GM18873 (cell line): ENCODE data around the gene CDC40.

Experiments
- ATAC-seq: cut with Tn5 transposase; IDR thresholded peaks from one replicate; pipeline ENCODE4 v1.9.1; 2021; ENCODE audit warnings: mild to moderate bottlenecking, moderate library complexity, moderate number of reproducible peaks; ENCODE audit not compliant: unreplicated experiment, low FRiP score

CDC40 gene

GRCh38 chr6:110180228-110181008 is at the start of gene CDC40:
TSS of gene CDC40 (plus strand) at chr6:110180427. CDS start at chr6:110180445, 18 bp downstream.
- peak; percentile 50 for ATAC-seq

DNA sequence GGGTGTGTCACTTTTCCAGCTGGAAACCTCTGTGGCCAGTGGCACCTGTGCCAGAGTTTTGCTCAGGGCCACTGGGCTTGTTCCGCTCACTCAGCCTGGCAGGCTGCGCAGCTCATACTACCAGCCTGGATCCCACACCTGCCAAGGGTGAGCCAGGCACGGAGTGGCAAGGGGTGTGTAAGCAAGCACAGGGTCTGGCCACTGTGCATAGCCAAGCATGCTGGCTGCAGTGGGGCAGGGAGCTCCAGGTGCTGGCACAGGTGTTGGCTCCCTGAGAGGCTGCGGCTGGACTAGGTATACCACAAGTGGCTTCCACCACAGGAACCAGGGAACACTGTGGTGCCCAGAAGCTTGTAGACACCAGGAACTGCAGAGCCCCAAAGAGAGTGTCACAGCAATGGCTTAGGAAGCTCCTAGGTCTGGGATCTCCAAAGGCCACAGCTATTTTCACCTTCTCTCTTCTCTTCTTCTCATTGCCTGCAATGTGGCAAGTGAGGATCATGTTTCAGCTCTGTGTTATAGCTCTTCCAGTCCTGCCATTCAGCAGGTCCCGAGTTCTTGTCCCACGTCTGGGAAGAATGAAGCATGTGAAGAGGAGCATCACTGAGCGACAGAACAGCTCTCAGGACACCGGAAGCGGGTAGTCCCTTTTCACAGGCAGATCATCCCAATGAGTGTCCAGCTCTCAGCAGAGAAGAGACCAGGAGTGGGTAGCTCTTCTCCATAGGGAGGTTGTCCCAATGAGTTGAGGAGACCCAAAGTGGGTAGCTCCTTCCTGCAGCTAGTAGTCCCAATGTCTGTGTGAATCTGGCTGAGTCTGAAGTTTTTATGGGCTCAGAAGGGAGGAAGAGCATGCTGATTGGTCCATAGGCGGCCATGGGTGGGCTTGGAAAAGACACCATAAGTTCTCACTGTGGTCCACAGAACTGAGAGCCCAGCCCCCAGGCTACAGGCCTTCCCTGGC is 42.0 kb upstream of the CDC40 start:
- ATAC-seq, result no peak

- no peak for ATAC-seq
These were observed 41.2 kb upstream of the CDC40 start for GRCh38 chr6:110139052-110139451.

DNA sequence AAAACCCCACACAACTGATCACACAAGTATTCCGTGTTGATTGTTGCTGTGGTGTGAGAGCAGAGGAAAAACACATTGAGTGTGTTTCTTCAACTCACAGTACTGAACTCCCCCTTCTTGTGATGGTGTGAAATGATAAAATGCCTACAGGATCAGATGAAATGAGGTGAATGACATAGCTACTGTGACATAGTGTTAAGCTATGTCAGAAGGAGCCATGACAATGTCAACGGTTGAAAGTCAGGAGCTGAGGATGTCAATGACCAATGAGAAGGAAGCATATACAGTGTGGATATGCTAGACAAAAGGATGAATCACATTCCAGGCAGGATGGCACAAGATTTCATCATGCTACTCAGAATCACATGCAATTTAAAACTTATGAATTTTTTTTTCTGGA is 39.6 kb upstream of the CDC40 start:
- ATAC-seq, result no peak

GRCh38 chr6:110147870-110148269 is 32.4 kb upstream of the CDC40 start:
- no peak for ATAC-seq

DNA sequence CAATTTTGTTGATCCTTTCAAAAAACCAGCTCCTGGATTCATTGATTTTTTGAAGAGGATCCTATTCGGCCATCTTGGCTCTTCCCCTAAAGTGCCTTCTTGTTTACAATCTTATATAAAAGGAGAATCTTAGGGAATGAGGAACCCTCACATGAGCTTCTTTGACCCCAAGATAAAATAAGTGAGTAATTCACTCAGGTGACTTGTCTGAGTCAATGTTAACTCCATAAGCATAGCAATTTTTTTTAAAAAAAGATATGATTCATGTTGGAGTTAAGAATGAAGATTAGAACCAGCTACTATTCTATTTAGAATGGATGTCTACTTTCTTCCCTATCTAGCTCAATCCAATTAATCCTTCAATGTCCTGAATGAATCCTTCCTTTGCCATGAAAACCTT is 21.7 kb upstream of the CDC40 start:
- no peak for ATAC-seq

GRCh38 chr6:110170081-110170480 is 10.1 kb upstream of the CDC40 start:
- no peak for ATAC-seq

GRCh38 chr6:110173506-110174132 is 6.6 kb upstream of the CDC40 start:
- no peak for ATAC-seq

DNA sequence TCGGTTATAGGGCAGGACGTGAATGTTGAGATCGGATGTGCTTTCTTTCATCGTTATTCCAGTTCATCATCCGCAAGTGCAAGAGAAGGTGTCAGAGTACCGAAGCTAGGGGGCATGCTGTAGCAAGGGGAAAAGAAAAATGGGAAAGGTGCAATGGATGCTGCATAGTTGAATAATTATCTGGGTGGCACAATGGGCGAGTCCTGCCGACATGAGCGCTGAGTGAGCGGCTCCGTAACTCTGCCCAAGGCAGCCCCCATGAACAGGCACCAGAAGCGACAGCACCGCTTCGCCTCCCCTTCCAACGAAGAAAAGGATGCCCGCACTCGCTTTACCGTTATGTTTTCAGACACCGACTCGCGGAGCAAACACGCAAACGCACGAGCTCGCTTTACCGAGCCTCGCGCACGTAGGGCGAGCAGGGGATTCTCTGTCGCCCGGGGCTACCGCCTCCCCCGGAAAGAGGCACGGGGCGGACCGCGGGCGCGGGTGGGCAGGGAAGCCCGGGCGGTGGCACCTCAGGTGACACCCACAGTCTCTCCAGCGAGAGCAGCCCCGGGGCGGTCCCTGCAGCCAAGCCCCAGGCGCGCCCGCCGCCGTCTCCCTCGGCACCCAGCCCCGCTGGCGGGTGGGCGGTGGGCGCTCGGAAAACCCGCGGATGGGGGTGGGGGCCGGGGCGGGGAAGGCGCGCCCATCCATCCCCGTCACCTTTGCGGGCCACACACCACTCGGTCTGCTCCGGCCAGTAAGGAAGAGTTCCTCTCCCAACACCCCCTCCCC is 1.4 kb upstream of the CDC40 start:
- no peak for ATAC-seq

DNA sequence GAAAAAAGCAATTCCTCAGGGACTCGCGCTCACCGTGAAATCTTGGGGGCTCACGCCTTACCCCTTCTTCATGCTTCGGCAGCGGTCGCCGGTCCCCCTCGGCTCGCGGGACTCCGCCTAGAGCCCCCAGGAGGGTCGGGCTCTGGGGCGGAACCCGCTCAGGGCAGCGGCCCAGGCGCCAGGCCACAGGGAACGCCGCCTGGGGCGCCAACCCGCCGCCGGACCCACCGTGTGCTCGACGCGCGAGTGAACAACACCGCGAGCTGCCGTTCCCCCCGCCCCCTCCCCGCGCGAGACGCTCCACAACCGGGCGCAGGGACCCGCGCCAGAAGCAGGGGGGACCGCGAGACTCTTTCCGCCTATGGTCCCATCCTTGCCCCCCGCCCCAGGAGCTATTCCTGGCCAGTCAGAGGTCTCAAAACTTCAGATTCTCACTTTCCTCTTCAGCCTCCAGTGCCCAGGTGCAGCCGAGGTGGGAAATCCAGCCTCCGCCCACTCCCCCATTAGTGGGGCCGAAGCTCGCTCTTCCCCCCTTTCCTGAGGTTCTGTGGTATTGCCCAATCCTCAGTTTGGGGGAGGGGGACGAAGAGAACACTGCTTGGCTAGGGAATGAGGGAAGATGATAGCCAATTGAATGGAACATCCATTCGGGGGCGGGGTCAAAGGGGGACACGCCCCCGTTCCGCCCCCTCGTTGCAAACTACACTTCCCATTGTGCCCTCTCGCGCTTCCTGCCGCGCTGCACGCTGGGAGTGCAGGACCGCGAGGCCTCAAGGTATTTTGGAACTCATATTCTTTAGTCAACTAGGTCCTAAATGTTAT is 610 bp upstream of the CDC40 start, which contains the start of gene WASF1:
TSS of gene WASF1 (minus strand) at position 265 of the 822 bp plus-strand sequence. CDS start 52,069 bp downstream, outside the sequence.
- ATAC-seq, result peak; percentile 90

- ATAC-seq, result no peak
These were observed 1.2 kb downstream of the CDC40 start for GRCh38 chr6:110181131-110182030.

DNA sequence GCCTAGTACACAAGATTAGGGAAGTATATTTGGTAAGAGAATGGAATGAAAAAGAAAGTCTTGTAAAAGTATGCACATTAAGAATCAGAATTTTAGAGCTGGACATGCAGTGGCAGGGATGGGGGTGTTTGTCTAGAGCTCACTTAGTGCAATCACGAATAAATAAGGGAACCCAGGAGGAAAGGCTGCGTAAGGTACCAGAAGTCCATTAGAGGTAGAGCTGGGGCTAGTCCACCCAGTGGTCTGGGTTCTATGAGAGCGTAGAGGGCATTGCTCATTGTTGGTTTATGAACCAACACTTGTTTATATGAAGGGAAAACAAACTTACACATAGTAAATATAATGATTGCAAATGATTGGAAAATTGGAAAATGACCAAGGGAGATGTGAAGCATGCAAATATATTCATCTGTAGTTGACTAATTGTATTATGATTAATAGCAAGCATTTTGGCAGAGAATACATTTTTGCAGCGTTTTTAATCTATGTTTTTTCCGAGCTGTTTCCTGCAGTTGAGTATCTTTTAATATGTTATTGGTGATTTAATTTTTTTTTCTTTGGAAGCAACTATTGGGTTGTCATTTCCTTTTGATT is 3.2 kb downstream of the CDC40 start:
- ATAC-seq, result no peak

DNA sequence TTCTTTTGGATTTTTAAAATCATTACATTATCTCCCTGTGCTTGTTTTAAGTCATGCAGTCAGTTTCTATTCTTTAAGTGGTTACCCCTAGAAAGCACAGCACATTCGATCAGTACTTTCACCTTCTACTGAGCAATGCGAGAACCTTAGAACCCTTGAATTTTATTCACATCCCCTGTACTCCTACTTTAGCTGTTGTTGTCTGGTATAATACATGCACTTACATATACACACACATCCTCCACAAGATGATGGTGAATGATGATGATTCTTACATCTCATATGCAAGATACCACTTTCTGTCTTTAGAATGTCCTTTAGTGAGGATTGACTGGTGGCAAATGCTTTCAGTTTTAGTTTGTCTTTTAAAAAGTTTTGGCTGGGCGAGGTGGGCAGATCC is 5.7 kb downstream of the CDC40 start:
- peak; percentile 46 for ATAC-seq

DNA sequence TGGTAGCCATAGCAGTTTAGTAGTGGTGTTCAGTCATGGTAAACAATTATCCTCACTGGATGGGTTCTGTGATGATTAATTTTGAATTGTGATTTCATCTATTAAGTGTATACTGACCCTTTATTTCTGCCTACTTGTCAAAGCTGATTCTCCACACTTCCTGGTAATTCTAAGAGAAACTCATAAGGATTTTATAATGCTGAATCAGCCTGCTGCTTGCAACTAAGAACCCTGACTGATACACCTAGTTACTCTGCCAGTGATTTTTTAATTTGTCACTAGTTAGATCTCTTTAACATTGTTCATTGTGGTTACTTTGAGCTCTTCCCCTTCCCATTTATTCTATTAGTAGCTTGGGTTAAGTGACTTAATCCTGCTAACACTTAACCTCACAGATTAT is 8.6 kb downstream of the CDC40 start:
- ATAC-seq, result no peak

DNA sequence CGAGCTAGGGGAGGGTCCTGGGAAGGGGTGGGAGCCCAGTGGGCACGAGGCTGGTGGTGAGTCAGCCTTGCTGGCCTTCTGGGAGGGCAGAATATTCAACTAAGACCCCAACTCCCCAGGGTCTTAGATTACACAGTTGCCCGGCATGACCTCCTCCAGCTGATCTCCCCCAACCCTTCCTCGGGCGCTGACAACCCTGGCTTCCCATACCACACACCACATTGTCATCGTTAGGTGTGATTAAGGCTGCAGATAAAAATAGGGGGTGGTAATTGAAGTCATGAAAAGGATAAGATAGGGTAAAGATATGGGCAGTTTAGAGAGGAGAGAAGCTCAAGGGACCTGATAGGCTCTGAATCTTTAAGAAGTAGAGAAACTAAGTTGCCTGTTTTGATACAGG is 10.5 kb downstream of the CDC40 start:
- no peak for ATAC-seq

DNA sequence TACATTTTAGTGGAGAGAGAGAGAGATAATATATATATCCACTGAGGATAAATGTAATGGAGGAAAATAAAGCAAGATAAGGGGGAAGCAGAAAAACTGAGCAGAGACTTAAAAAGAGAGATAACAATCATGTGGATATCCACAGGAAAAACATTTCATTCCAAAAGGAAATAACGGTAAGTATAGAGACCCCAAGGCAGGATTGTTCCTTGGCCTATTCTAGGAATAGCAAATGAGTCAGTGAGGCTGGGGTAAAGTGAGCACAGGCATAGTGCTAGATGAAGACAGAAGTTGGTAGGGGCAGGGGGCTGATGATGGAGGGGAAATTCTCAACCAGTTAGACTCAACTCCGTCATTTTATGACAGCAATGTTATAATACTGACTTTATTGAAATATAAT is 11.2 kb downstream of the CDC40 start:
- ATAC-seq, result no peak

GRCh38 chr6:110195639-110196038 is 15.4 kb downstream of the CDC40 start:
- no peak for ATAC-seq

DNA sequence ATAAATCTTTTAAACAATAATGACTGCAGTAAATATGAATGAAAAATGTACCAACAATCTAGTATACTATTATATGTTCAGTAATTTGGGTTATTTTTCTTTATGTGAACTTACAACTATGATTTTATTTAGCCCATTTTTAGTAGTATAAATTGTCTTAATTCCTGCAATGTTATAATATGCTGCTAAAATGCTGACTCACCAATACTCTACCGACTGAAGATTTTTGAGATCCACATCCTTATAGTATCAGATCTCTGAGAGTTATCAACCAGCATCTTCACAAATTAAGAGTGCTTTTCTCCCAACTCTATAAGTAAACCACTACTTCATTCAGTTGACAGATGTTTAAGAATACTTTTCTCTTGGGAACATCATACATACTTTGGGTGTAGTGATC is 16.6 kb downstream of the CDC40 start:
- ATAC-seq, result no peak
